RPMI8226 (cell line): Measurements from ENCODE around the gene GAGE1.
"Not testable (repeated sequence)": the region's sequence is repeated elsewhere in the genome, so short reads cannot be mapped to it uniquely, and the experiment has no call there.

Experiments
- DNase-seq: peaks from one replicate; pipeline ENCODE4 v3.0.0-alpha.2; 2015

Gene GAGE1

GRCh38 chrX:49598720-49599119, at the start of gene GAGE1:
Gene GAGE1 (plus strand): TSS chrX:49599020. CDS start chrX:49600175, 1,155 bp downstream.
- not testable (repeated sequence) for DNase-seq

- DNase-seq, result not testable (repeated sequence)
Measured at GRCh38 chrX:49550989-49551388, 47.8 kb upstream of the GAGE1 start, which contains the start of gene GAGE12E. Gene GAGE12E (plus strand): TSS chrX:49551289. CDS start chrX:49552444, 1,155 bp downstream.

- not testable (repeated sequence) for DNase-seq
Measured at GRCh38 chrX:49560542-49560941, 38.3 kb upstream of the GAGE1 start, which contains the start of gene GAGE12F. Gene GAGE12F (plus strand): TSS chrX:49560842. CDS start chrX:49561997, 1,155 bp downstream.

- not testable (repeated sequence) for DNase-seq
Measured at GRCh38 chrX:49568728-49569127, 30.1 kb upstream of the GAGE1 start.

- not testable (repeated sequence) for DNase-seq
Measured at GRCh38 chrX:49569152-49569551, 29.7 kb upstream of the GAGE1 start.

GRCh38 chrX:49570100-49570499, 28.7 kb upstream of the GAGE1 start, which contains the start of gene GAGE12G:
Gene GAGE12G (plus strand): TSS chrX:49570400. CDS start chrX:49571555, 1,155 bp downstream.
- not testable (repeated sequence) for DNase-seq

- not testable (repeated sequence) for DNase-seq
Measured at GRCh38 chrX:49579649-49580048, 19.2 kb upstream of the GAGE1 start, which contains the start of gene GAGE12H. Gene GAGE12H (plus strand): TSS chrX:49579949. CDS start chrX:49581104, 1,155 bp downstream.

GRCh38 chrX:49589196-49589595, 9.6 kb upstream of the GAGE1 start, which contains the start of gene GAGE2A:
Gene GAGE2A (plus strand): TSS chrX:49589496. CDS start chrX:49590651, 1,155 bp downstream.
- not testable (repeated sequence) for DNase-seq

- DNase-seq, result not testable (repeated sequence)
Measured at GRCh38 chrX:49589769-49590478, 8.9 kb upstream of the GAGE1 start.

GRCh38 chrX:49590488-49590887, 8.3 kb upstream of the GAGE1 start:
- DNase-seq, result not testable (repeated sequence)

- no peak for DNase-seq
Measured at GRCh38 chrX:49610718-49611310, 12.0 kb downstream of the GAGE1 start.

- DNase-seq, result no peak
Measured at GRCh38 chrX:49618574-49618973, 19.8 kb downstream of the GAGE1 start.

GRCh38 chrX:49627086-49627777, 28.4 kb downstream of the GAGE1 start:
- peak; percentile 36 for DNase-seq

- DNase-seq, result no peak
Measured at GRCh38 chrX:49644991-49645637, 46.3 kb downstream of the GAGE1 start.

GRCh38 chrX:49656533-49656932, 57.7 kb downstream of the GAGE1 start:
- DNase-seq, result no peak
